Right lobe of liver (tissue), 4 donors: ENCODE results near the gene GOLPH3L.

ENCODE experiments used
- POLR2A ChIP-seq: fragments of 450-650 bp; IDR thresholded peaks from one replicate; pipeline ENCODE4 v1.6.1; 2017; ENCODE audit warnings: antibody characterized with exemption, mild to moderate bottlenecking
- TF ChIP-seq, protein P1 (sequence below), 4 donors: fragments of 200-600 bp in 3 of 4; fragments of 450-650 bp in 1 of 4; IDR thresholded peaks; one replicate each; pipeline versions ENCODE4 v1.5.1 to v1.8.0; 2016 to 2022; ENCODE audit warnings: antibody characterized with exemption in 4 of 4, mild to moderate bottlenecking in 2 of 4
- donor health status: DM: no; HTN: no; CAD: no.
- donor health status: DM: no; HTN: no; CAD: no.
- donor health status: DM: no; HTN: yes; CAD: no.

DNA sequence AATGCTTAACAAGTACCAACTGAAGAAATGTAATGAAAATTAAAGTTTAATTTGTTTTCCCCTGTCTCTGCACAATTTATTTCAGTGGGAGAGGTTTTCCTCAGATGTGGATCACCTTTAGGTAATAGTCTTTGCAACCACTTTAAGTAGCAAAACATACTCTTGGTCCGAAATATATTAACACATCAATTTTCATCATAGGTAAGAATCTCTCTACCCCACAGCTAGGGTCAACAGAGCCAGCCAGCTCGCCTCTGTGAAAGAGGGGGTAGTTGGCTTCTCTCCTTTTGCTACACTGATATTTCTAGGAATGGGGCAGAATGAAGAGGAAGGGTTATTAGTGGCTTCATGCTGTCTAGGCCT, 92.7 kb downstream of the GOLPH3L start:
- TF ChIP-seq, protein P1, sequence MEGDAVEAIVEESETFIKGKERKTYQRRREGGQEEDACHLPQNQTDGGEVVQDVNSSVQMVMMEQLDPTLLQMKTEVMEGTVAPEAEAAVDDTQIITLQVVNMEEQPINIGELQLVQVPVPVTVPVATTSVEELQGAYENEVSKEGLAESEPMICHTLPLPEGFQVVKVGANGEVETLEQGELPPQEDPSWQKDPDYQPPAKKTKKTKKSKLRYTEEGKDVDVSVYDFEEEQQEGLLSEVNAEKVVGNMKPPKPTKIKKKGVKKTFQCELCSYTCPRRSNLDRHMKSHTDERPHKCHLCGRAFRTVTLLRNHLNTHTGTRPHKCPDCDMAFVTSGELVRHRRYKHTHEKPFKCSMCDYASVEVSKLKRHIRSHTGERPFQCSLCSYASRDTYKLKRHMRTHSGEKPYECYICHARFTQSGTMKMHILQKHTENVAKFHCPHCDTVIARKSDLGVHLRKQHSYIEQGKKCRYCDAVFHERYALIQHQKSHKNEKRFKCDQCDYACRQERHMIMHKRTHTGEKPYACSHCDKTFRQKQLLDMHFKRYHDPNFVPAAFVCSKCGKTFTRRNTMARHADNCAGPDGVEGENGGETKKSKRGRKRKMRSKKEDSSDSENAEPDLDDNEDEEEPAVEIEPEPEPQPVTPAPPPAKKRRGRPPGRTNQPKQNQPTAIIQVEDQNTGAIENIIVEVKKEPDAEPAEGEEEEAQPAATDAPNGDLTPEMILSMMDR (IDR thresholded peaks at IDR 0.05) = no peak
- no peak for TF ChIP-seq POLR2A
